Sigmoid colon (tissue), 7 donors: Measurements from ENCODE around the gene SPRR2G. TPM values are rescaled to one million over a fixed set of nuclear protein-coding genes. Genes with fewer than 3 reads are reported as not detected.
"Not testable (repeated sequence)": the region's sequence is repeated elsewhere in the genome, so short reads cannot be mapped to it uniquely, and the experiment has no call there.

Experiments
- DNase-seq: peaks from one replicate; pipeline ENCODE4 v3.0.0-alpha.2; 2019
- H3K27ac ChIP-seq, 4 donors: fragments of 200-600 bp; sonication (generic); one replicate each; pipeline ENCODE4 v1.5.1; 2016 to 2019; ENCODE audit warnings: mild to moderate bottlenecking in 1 of 4
- H3K27me3 ChIP-seq, 3 donors: fragments of 200-600 bp; sonication (generic); one replicate each; pipeline ENCODE4 v1.5.1; 2019; ENCODE audit warnings: mild to moderate bottlenecking in 1 of 3
- H3K36me3 ChIP-seq, 4 donors: fragments of 200-600 bp; sonication (generic); one replicate each; pipeline ENCODE4 v1.5.1; 2016 to 2019
- H3K4me1 ChIP-seq, 4 donors: fragments of 200-600 bp; sonication (generic); one replicate each; pipeline ENCODE4 v1.5.1; 2017 to 2019
- H3K4me3 ChIP-seq, 4 donors: fragments of 200-600 bp; sonication (generic); one replicate each; pipeline ENCODE4 v1.5.1; 2017 to 2019; ENCODE audit warnings: mild to moderate bottlenecking in 2 of 4, moderate library complexity in 1 of 4
- H3K9me3 ChIP-seq, 4 donors: fragments of 200-600 bp in 3 of 4; sonication (generic) in 3 of 4; one replicate each; pipeline versions ENCODE4 v1.5.1 to v1.6.1; 2013 to 2019
- EP300 ChIP-seq, 4 donors: sonication (generic); formaldehyde crosslinking; IDR thresholded peaks; one replicate each; pipeline ENCODE4 v1.6.1; 2017; ENCODE audit warnings: antibody characterized with exemption in 4 of 4
- POLR2A ChIP-seq, 2 donors: fragments of 450-650 bp; IDR thresholded peaks; one replicate each; pipeline ENCODE4 v1.6.1; 2016; ENCODE audit warnings: antibody characterized with exemption in 2 of 2, mild to moderate bottlenecking in 2 of 2, moderate library complexity in 2 of 2
- POLR2AphosphoS5 ChIP-seq, 4 donors: sonication (generic); formaldehyde crosslinking; IDR thresholded peaks; one replicate each; pipeline ENCODE4 v1.6.1; 2017; ENCODE audit warnings: antibody characterized with exemption in 4 of 4
- WGBS, 2 donors: extraction: QIAGEN DNeasy Blood & Tissue Kit; methylation state at CpG; one replicate each; pipeline ENCODE4 v1.1.7; 2013; 5-methylcytosine and 5-hydroxymethylcytosine counted together
- intact Hi-C: fragments of 100-400 bp; cut with DNase I; formaldehyde crosslinking; loops from one replicate; pipeline ENCODE4 v1.15.1; 2023
- polyA plus RNA-seq, 3 donors: library from polyadenylated mRNA; stranded (reverse); fragments of 200-250 nt; gene quantifications; one replicate each; pipeline ENCODE4 v1.2.3, GENCODE V29; 2013
- total RNA-seq, 4 donors: library from RNA; depleted of rRNA; stranded (reverse); fragments of >200 nt; gene quantifications; one replicate each; pipeline ENCODE4 v1.1.0, GENCODE V29; 2016
- TF ChIP-seq, protein P1 (sequence below), 4 experiments: fragments of 450-650 bp in 3 of 4; fragments of 200-600 bp in 1 of 4; IDR thresholded peaks; one replicate each; pipeline ENCODE4 v1.5.1; 2016 to 2019; ENCODE audit warnings: antibody characterized with exemption in 4 of 4, mild to moderate bottlenecking in 3 of 4, moderate library complexity in 2 of 4
- donor health status: healthy with polysubstance abuse.
- donor health status: Bipolar disorder and iron deficiency.
- donor health status: healthy.

The SPRR2G gene
- total and polyA plus RNA-seq, 7 donors, result not detected

- H3K4me3 ChIP-seq, result no peak overlapping the region
- WGBS, 2 donors, result 61 to 75% methylated on average over 2 of the region's 2 CpGs
- H3K4me1 ChIP-seq, result no peaks in the 10 kb centered on the region
- no peaks in the 10 kb centered on the region for H3K9me3 ChIP-seq
- no peak for TF ChIP-seq POLR2AphosphoS5 (IDR thresholded peaks at IDR 0.05)
- TF ChIP-seq, protein P1, sequence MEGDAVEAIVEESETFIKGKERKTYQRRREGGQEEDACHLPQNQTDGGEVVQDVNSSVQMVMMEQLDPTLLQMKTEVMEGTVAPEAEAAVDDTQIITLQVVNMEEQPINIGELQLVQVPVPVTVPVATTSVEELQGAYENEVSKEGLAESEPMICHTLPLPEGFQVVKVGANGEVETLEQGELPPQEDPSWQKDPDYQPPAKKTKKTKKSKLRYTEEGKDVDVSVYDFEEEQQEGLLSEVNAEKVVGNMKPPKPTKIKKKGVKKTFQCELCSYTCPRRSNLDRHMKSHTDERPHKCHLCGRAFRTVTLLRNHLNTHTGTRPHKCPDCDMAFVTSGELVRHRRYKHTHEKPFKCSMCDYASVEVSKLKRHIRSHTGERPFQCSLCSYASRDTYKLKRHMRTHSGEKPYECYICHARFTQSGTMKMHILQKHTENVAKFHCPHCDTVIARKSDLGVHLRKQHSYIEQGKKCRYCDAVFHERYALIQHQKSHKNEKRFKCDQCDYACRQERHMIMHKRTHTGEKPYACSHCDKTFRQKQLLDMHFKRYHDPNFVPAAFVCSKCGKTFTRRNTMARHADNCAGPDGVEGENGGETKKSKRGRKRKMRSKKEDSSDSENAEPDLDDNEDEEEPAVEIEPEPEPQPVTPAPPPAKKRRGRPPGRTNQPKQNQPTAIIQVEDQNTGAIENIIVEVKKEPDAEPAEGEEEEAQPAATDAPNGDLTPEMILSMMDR (IDR thresholded peaks at IDR 0.05), result no peak
- TF ChIP-seq POLR2A (IDR thresholded peaks at IDR 0.05), result no peak
- TF ChIP-seq EP300 (IDR thresholded peaks at IDR 0.05), result no peak
- intact Hi-C loops, result no loop called here
- no peaks in the 10 kb centered on the region for H3K36me3 ChIP-seq
- no peaks in the 10 kb centered on the region for H3K27me3 ChIP-seq
- H3K27ac ChIP-seq, result no peak overlapping the region
- no peak for DNase-seq
These were observed 16.9 kb downstream of the SPRR2G start for GRCh38 chr1:153133743-153134142.

- no peak overlapping the region for H3K4me3 ChIP-seq
- no peaks in the 10 kb centered on the region for H3K27me3 ChIP-seq
- H3K27ac ChIP-seq, result no peak overlapping the region
- no peak for DNase-seq
- no peaks in the 10 kb centered on the region for H3K4me1 ChIP-seq
- intact Hi-C loops, result no loop called here
- H3K9me3 ChIP-seq, result no peaks in the 10 kb centered on the region
- WGBS, 2 donors, result 83 to 89% methylated on average over 1 of the region's 1 CpG
- TF ChIP-seq POLR2A (IDR thresholded peaks at IDR 0.05), result no peak
- TF ChIP-seq POLR2AphosphoS5 (IDR thresholded peaks at IDR 0.05), result no peak
- TF ChIP-seq, protein P1 (IDR thresholded peaks at IDR 0.05), result no peak
- no peak for TF ChIP-seq EP300 (IDR thresholded peaks at IDR 0.05)
- no peaks in the 10 kb centered on the region for H3K36me3 ChIP-seq
These were observed 17.4 kb downstream of the SPRR2G start for GRCh38 chr1:153133267-153133666.

DNA sequence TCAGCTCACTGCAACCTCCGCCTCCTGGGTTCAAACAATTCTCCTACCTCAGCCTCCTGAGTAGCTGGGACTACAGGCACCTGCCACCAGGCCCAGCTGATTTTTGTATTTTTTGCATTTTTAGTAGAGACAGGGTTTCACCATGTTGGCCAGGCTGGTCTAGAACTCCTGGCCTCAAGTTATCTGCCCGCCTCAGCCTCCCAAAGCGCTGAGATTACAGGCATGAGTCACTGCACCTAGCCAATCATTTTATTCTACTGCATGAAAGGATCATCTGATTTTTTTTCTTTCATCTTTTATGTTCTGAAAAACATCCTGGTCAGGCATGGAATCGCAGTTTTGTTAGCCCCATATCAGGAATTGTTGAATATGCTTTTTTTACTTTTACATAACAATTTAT, 22.0 kb downstream of the SPRR2G start:
- H3K36me3 ChIP-seq, DNase-seq, intact Hi-C loops, H3K27ac ChIP-seq, H3K4me1 ChIP-seq, H3K9me3 ChIP-seq, H3K4me3 ChIP-seq, H3K27me3 ChIP-seq: not testable (repeated sequence)
- 87 to 94% methylated on average over 4 of the region's 4 CpGs for WGBS, 2 donors

- no peaks in the 10 kb centered on the region for H3K4me1 ChIP-seq
- TF ChIP-seq, protein P1 (IDR thresholded peaks at IDR 0.05), result no peak
- TF ChIP-seq EP300 (IDR thresholded peaks at IDR 0.05) (no peak), POLR2A (IDR thresholded peaks at IDR 0.05) (no peak), POLR2AphosphoS5 (IDR thresholded peaks at IDR 0.05) (no peak)
- DNase-seq, result no peak
- no peaks in the 10 kb centered on the region for H3K27me3 ChIP-seq
- 66 to 69% methylated on average over 2 of the region's 2 CpGs for WGBS, 2 donors
- H3K27ac ChIP-seq, result no peak overlapping the region
- intact Hi-C loops, result no loop called here
- no peaks in the 10 kb centered on the region for H3K36me3 ChIP-seq
- no peak overlapping the region for H3K4me3 ChIP-seq
- H3K9me3 ChIP-seq, result peaks cover 0 to 4% (median 0%) of the 10 kb centered on the region in 4 donors
These were observed 23.4 kb downstream of the SPRR2G start for GRCh38 chr1:153127296-153127695.

DNA sequence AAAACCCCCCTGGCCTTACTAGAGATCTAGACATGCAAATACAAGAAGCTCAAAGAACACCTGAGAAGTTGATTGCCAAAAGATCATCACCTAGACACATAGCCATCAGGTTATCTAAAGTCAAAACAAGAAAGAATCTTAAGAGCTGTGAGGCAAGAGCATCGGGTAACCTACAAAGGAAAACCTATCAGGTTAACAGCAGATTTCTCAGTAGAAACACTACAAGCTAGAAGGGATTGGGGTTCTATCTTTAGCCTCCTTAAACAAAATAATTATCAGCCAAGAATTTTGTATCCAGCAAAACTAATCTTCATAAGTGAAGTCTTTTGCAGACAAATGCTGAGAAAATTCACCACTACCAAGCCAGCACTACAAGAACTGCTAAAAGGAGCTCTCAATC, 25.2 kb downstream of the SPRR2G start:
- Histone ChIP-seq H3K27me3 (no peaks in the 10 kb centered on the region), H3K4me1 (no peaks in the 10 kb centered on the region), H3K36me3 (no peaks in the 10 kb centered on the region), H3K9me3 (peaks cover 0 to 4% (median 0%) of the 10 kb centered on the region in 4 donors), H3K27ac (no peak overlapping the region), H3K4me3 (no peak overlapping the region)
- DNase-seq, result no peak
- 94 to 97% methylated on average over 1 of the region's 1 CpG for WGBS, 2 donors
- intact Hi-C loops, result no loop called here
- TF ChIP-seq EP300 (IDR thresholded peaks at IDR 0.05) (no peak), POLR2A (IDR thresholded peaks at IDR 0.05) (no peak), POLR2AphosphoS5 (IDR thresholded peaks at IDR 0.05) (no peak)
- TF ChIP-seq, protein P1 (IDR thresholded peaks at IDR 0.05), result no peak

DNA sequence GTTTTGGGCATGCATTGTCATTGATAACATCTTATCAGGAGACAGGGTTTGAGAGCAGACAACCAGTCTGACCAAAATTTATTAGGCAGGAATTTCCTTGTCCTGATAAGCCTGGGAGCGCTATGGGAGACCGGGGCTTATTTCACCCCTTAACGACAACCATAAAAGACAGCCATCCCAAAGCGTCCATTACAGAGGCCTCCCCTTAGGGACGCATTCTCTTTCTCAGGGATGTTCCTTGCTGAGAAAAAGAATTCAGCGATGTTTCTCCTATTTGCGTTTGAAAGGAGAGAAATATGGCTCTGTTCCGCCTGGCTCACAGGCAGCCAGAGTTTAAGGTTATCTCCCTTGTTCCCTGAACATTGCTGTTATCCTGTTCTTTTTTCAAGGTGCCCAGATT, 26.9 kb downstream of the SPRR2G start:
- H3K36me3 ChIP-seq, DNase-seq, H3K4me3 ChIP-seq, H3K27me3 ChIP-seq, H3K27ac ChIP-seq, intact Hi-C loops, H3K4me1 ChIP-seq, H3K9me3 ChIP-seq: not testable (repeated sequence)
- WGBS, 2 donors, result 84 to 87% methylated on average over 8 of the region's 8 CpGs
